ENCODE data around the gene SLC25A2. TPM values are rescaled to one million over a fixed set of nuclear protein-coding genes. Genes with fewer than 3 reads are reported as not detected.

SLC25A2 gene
- total and polyA plus RNA-seq, 2 experiments from 2014 or later: not detected

GRCh38 chr5:141319699-141320098 lies 15.8 kb upstream of the SLC25A2 start:
- Histone ChIP-seq H3K36me3 (ENCODE audit: insufficient read depth) (peaks cover 13% of the 10 kb centered on the region), H4K20me1 (replicated peaks; ENCODE audit: insufficient read depth) (peaks cover 24% of the 10 kb centered on the region), H3K27ac (ENCODE audit: low read depth) (no peak overlapping the region), H3K27me3 (ENCODE audit: insufficient read depth) (no peaks in the 10 kb centered on the region), H3K9me2 (ENCODE audit: insufficient read depth) (no peaks in the 10 kb centered on the region), H3F3A (replicated peaks; ENCODE audit: low read depth) (no peaks in the 10 kb centered on the region), H3K4me2 (peak overlapping the region; percentile 80), H2AFZ (no peak overlapping the region), H3K79me2 (replicated peaks; ENCODE audit: insufficient read depth) (peaks cover 42% of the 10 kb centered on the region), H3K4me1 (ENCODE audit: insufficient read depth) (peaks cover 14% of the 10 kb centered on the region; the same call in 1 of the 2 replicates), H3K4me3 (peak overlapping the region; percentile 67)
- no peak for TF ChIP-seq POLR2AphosphoS5 (IDR thresholded peaks at IDR 0.05; ENCODE audit: low read depth)
- TF ChIP-seq NANOG (IDR thresholded peaks at IDR 0.05; ENCODE audit: borderline replicate concordance): no peak
- TF ChIP-seq REST (IDR thresholded peaks at IDR 0.05; ENCODE audit: unreplicated experiment): no peak
- no peak for TF ChIP-seq CTCF (conservative IDR thresholded peaks at IDR 0.05; ENCODE audit: low read depth in 2 of 2)
- no peak for TF ChIP-seq CREB1 (CRISPR knock-in tag; IDR thresholded peaks at IDR 0.05; ENCODE audit: low read depth)
- no peak for TF ChIP-seq JUNB (IDR thresholded peaks at IDR 0.05; ENCODE audit: unreplicated experiment)
- no peak for TF ChIP-seq ETS1 (IDR thresholded peaks at IDR 0.05)
- TF ChIP-seq EZH2phosphoT487 (IDR thresholded peaks at IDR 0.05; ENCODE audit: unreplicated experiment): no peak
- TF ChIP-seq ZNF462 (CRISPR knock-in tag; IDR thresholded peaks at IDR 0.05): no peak
- TF ChIP-seq EZH2 (IDR thresholded peaks at IDR 0.05; ENCODE audit: low read depth, unreplicated experiment): no peak
- TF ChIP-seq STAT1 (IDR thresholded peaks at IDR 0.05; ENCODE audit: unreplicated experiment): no peak
- TF ChIP-seq ZNF331 (CRISPR knock-in tag; IDR thresholded peaks at IDR 0.05; ENCODE audit: low read depth): no peak
- TF ChIP-seq ZNF114 (CRISPR knock-in tag; IDR thresholded peaks at IDR 0.05): no peak
- Mint-ChIP-seq H3K4me1 (peaks cover 10% of the 10 kb centered on the region), H3K27ac (no peak overlapping the region), H3K27me3 (ENCODE audit: insufficient read depth, low read depth, poor library complexity) (peaks cover 15% of the 10 kb centered on the region), H3K4me3 (peak overlapping the region; percentile 95), H3K9me3 (peaks cover 53% of the 10 kb centered on the region), H3K36me3 (ENCODE audit: low read depth) (peaks cover 57% of the 10 kb centered on the region)
- DNase-seq (ENCODE audit: low spot score) (no peak), ATAC-seq (no peak)
